ENCODE results near the gene TSPO2.

The TSPO2 gene

DNA sequence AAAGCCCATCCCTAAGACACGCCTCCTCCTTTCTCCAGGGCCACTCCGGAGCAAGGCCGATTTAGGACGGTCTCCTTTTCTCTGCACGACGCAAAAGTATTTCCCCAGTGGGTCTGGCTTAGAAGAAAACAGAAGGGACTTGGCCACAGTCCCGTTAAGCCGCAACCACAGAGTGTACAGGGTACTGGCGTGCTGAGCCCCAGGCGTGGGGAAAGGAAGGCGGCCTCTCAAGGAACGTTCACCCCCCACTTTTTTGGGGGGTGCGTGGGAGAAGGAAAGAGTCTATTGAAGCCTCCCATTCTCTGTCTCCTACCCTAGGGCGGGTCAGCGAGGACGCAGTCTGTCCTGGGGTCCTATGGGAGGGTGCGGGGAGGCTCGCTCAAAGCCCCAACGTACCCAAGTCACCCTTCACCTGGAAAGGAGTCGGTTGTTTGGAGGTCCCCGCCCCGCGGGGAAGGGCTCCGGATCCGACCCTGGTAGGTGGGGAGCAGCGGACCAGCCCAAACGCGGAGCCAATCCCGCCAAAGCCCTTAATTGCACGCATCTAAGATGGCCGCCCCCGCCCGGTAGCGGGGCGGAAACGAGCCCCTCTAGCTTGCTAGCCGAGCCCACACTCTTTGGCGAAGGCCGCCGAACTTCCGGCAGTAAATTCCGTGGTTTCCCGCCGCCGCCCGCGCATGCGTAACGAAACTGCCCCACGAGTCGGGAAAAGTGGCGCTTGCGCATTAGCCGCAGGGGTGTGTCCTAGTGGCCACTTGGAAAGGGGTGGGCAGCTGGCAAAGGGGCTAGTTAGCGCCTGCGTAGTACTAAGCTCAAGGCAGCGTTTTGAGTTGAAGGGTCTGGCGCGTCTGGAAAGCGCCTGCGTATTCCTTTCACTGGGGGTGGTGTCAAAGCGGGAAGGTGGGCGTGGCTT is 29.9 kb downstream of the TSPO2 start, which contains the start of gene OARD1:
Gene OARD1, minus strand, starts transcription at position 434 of the 913 bp plus-strand sequence. CDS start 722 bp downstream, outside the sequence.
- Histone ChIP-seq H3K36me3 (replicated peaks in 1 of 2; ENCODE audit: control insufficient read depth in 2 of 2, insufficient read depth in 2 of 2, low read length in 2 of 2) (peaks cover 2 to 36% of the 10 kb centered on the region in 2 donors), H2AK5ac (ENCODE audit: low read depth, low read length) (peak within 1 kb of the TSS; percentile 97), H3K23ac (ENCODE audit: low read depth, low read length, poor library complexity) (peak within 1 kb of the TSS; percentile 87), H3K18ac (ENCODE audit: low read length) (peak within 1 kb of the TSS; percentile 98), H3K4me1 (ENCODE audit: control insufficient read depth in 2 of 2, insufficient read depth in 1 of 2, low read depth in 1 of 2, low read length in 2 of 2) (peaks cover 6 to 9% of the 10 kb centered on the region in 2 donors), H3K9me3 (replicated peaks in 1 of 2; ENCODE audit: control insufficient read depth in 2 of 2, insufficient read depth in 1 of 2, low read depth in 1 of 2, low read length in 2 of 2) (no peaks in the 10 kb centered on the region), H3K14ac (ENCODE audit: low read length) (peak within 1 kb of the TSS; percentile 79), H2BK12ac (ENCODE audit: low read length) (peak within 1 kb of the TSS; percentile 49), H2AFZ (ENCODE audit: low read length) (peak within 1 kb of the TSS; percentile 89), H4K8ac (ENCODE audit: low read depth, low read length) (peak within 1 kb of the TSS; percentile 19), H3K4ac (ENCODE audit: low read length) (peak within 1 kb of the TSS; percentile 58), H3K4me3 (ENCODE audit: low read length in 2 of 2) (peak within 1 kb of the TSS; percentile 83 to 91), H4K91ac (ENCODE audit: low read depth, low read length, poor library complexity) (no peak within 1 kb of the TSS), H2BK120ac (ENCODE audit: low read depth, low read length) (no peak within 1 kb of the TSS), H3K79me1 (ENCODE audit: low read depth, low read length) (peaks cover 3% of the 10 kb centered on the region), H2BK5ac (ENCODE audit: low read length) (peak within 1 kb of the TSS; percentile 99), H3K27ac (replicated peaks; ENCODE audit: low read length) (peak within 1 kb of the TSS; percentile 99), H3K9ac (ENCODE audit: low read depth, low read length, poor library complexity) (peak within 1 kb of the TSS; percentile 94), H2BK15ac (ENCODE audit: low read length) (no peak within 1 kb of the TSS), H3K4me2 (ENCODE audit: insufficient read depth, low read length, poor library complexity, severe bottlenecking) (peak within 1 kb of the TSS; percentile 95), H3K27me3 (ENCODE audit: control insufficient read depth in 3 of 3, insufficient read depth in 3 of 3, low read depth in 1 of 3, low read length in 3 of 3) (no peaks in the 10 kb centered on the region)
- DNase-seq (ENCODE audit: low spot score), result peak; percentile 100
- no CpG with 5 or more reads among the region's 63 CpGs for WGBS, 2 donors (ENCODE audit: extremely low coverage in 2 of 2, insufficient read length in 2 of 2, insufficient replicate concordance in 1 of 2)

DNA sequence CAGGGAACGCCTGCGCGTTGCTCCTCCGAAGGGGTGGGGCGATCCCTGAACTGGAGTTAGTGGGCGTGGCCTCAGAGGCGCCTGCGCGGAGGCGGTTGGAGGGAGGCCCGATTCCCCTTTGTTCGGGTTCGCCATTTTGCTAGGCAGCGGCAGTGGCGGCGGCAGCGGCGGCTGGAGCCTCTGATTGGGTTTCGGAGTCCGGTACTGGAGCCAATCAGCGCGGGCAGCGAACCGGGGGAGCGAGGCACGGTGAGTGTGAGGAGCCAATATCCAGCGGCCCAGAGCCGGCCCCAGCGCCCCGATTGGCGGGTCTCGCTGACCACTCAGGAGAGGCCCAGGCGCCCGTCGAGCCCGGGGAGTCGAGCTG is 30.6 kb downstream of the TSPO2 start, which contains the start of gene NFYA:
Gene NFYA, plus strand, starts transcription at position 139 of the 367 bp plus-strand sequence. CDS start 6,116 bp downstream, outside the sequence.
- H2AK5ac ChIP-seq (ENCODE audit: low read depth, low read length), result peak within 1 kb of the TSS; percentile 97
- H2BK15ac ChIP-seq (ENCODE audit: low read length), result no peak within 1 kb of the TSS
- H3K27ac ChIP-seq (replicated peaks; ENCODE audit: low read length), result peak within 1 kb of the TSS; percentile 99
- peak within 1 kb of the TSS; percentile 79 for H3K14ac ChIP-seq (ENCODE audit: low read length)
- no peak within 1 kb of the TSS for H4K91ac ChIP-seq (ENCODE audit: low read depth, low read length, poor library complexity)
- peak within 1 kb of the TSS; percentile 98 for H3K18ac ChIP-seq (ENCODE audit: low read length)
- peaks cover 6 to 9% of the 10 kb centered on the region in 2 donors for H3K4me1 ChIP-seq (ENCODE audit: control insufficient read depth in 2 of 2, insufficient read depth in 1 of 2, low read depth in 1 of 2, low read length in 2 of 2)
- peak within 1 kb of the TSS; percentile 89 for H2AFZ ChIP-seq (ENCODE audit: low read length)
- H3K4me2 ChIP-seq (ENCODE audit: insufficient read depth, low read length, poor library complexity, severe bottlenecking), result peak within 1 kb of the TSS; percentile 95
- H2BK5ac ChIP-seq (ENCODE audit: low read length), result peak within 1 kb of the TSS; percentile 99
- DNase-seq (ENCODE audit: low spot score), result no peak
- H3K9ac ChIP-seq (ENCODE audit: low read depth, low read length, poor library complexity), result peak within 1 kb of the TSS; percentile 94
- peak within 1 kb of the TSS; percentile 19 for H4K8ac ChIP-seq (ENCODE audit: low read depth, low read length)
- H2BK12ac ChIP-seq (ENCODE audit: low read length), result peak within 1 kb of the TSS; percentile 49
- no peaks in the 10 kb centered on the region for H3K9me3 ChIP-seq (replicated peaks in 1 of 2; ENCODE audit: control insufficient read depth in 2 of 2, insufficient read depth in 1 of 2, low read depth in 1 of 2, low read length in 2 of 2)
- peak within 1 kb of the TSS; percentile 87 for H3K23ac ChIP-seq (ENCODE audit: low read depth, low read length, poor library complexity)
- peaks cover 2 to 29% of the 10 kb centered on the region in 2 donors for H3K36me3 ChIP-seq (replicated peaks in 1 of 2; ENCODE audit: control insufficient read depth in 2 of 2, insufficient read depth in 2 of 2, low read length in 2 of 2)
- H3K4me3 ChIP-seq (ENCODE audit: low read length in 2 of 2), result peak within 1 kb of the TSS; percentile 83 to 91
- H3K27me3 ChIP-seq (ENCODE audit: control insufficient read depth in 3 of 3, insufficient read depth in 3 of 3, low read depth in 1 of 3, low read length in 3 of 3), result no peaks in the 10 kb centered on the region
- H3K4ac ChIP-seq (ENCODE audit: low read length), result peak within 1 kb of the TSS; percentile 58
- WGBS, 2 donors (ENCODE audit: extremely low coverage in 2 of 2, insufficient read length in 2 of 2, insufficient replicate concordance in 1 of 2), result no CpG with 5 or more reads among the region's 37 CpGs
- H3K79me1 ChIP-seq (ENCODE audit: low read depth, low read length), result peaks cover 3% of the 10 kb centered on the region
- no peak within 1 kb of the TSS for H2BK120ac ChIP-seq (ENCODE audit: low read depth, low read length)

GRCh38 chr6:41073203-41073967 is 31.1 kb downstream of the TSPO2 start:
- Histone ChIP-seq H3K27me3 (ENCODE audit: control insufficient read depth in 3 of 3, insufficient read depth in 3 of 3, low read depth in 1 of 3, low read length in 3 of 3) (no peaks in the 10 kb centered on the region), H3K4me3 (ENCODE audit: low read length in 2 of 2) (peak overlapping the region; percentile 83 to 91), H3K4ac (ENCODE audit: low read length) (peak overlapping the region; percentile 58), H2BK12ac (ENCODE audit: low read length) (no peak overlapping the region), H3K14ac (ENCODE audit: low read length) (peak overlapping the region; percentile 79), H3K9ac (ENCODE audit: low read depth, low read length, poor library complexity) (peak overlapping the region; percentile 94), H3K9me3 (replicated peaks in 1 of 2; ENCODE audit: control insufficient read depth in 2 of 2, insufficient read depth in 1 of 2, low read depth in 1 of 2, low read length in 2 of 2) (no peaks in the 10 kb centered on the region), H3K27ac (replicated peaks; ENCODE audit: low read length) (peak overlapping the region; percentile 99), H3K23ac (ENCODE audit: low read depth, low read length, poor library complexity) (peak overlapping the region; percentile 87), H3K4me2 (ENCODE audit: insufficient read depth, low read length, poor library complexity, severe bottlenecking) (peak overlapping the region; percentile 74), H3K36me3 (replicated peaks in 1 of 2; ENCODE audit: control insufficient read depth in 2 of 2, insufficient read depth in 2 of 2, low read length in 2 of 2) (peaks cover 0 to 29% of the 10 kb centered on the region in 2 donors), H4K8ac (ENCODE audit: low read depth, low read length) (no peak overlapping the region), H3K79me1 (ENCODE audit: low read depth, low read length) (peaks cover 3% of the 10 kb centered on the region), H4K91ac (ENCODE audit: low read depth, low read length, poor library complexity) (no peak overlapping the region), H3K18ac (ENCODE audit: low read length) (peak overlapping the region; percentile 98), H2AFZ (ENCODE audit: low read length) (peak overlapping the region; percentile 84), H2BK15ac (ENCODE audit: low read length) (no peak overlapping the region), H2AK5ac (ENCODE audit: low read depth, low read length) (peak overlapping the region; percentile 97), H2BK120ac (ENCODE audit: low read depth, low read length) (no peak overlapping the region), H2BK5ac (ENCODE audit: low read length) (peak overlapping the region; percentile 99), H3K4me1 (ENCODE audit: control insufficient read depth in 2 of 2, insufficient read depth in 1 of 2, low read depth in 1 of 2, low read length in 2 of 2) (peaks cover 6 to 9% of the 10 kb centered on the region in 2 donors)
- peak; percentile 80 for DNase-seq (ENCODE audit: low spot score)
- WGBS, 2 donors (ENCODE audit: extremely low coverage in 2 of 2, insufficient read length in 2 of 2, insufficient replicate concordance in 1 of 2), result no CpG with 5 or more reads among the region's 74 CpGs

Data from neuronal stem cell (in vitro differentiated cells).